Activated T-helper 1 cell treated with anti-CD3 and anti-CD28 coated beads, Interleukin-12 subunit alpha, Interleukin-12 subunit beta, Interleukin-2, Interleukin-4 antibody, amounts not matched to agents 30 ng/mL and 10 ng/mL and 1 ng/mL, durations not matched to agents 14 hours and 24 hours and 36 hours (primary cell): Measurements from ENCODE around the gene SH3D21. TPM values are rescaled to one million over a fixed set of nuclear protein-coding genes. Genes with fewer than 3 reads are reported as not detected.

Source experiments
- total RNA-seq: library from RNA; stranded (reverse); gene quantifications from 2 replicates; pipeline ENCODE4 v1.2.3, GENCODE V29; 2022

The SH3D21 gene
- total RNA-seq, 1 donor from 2014 or later: 8.3 TPM

Other genes starting within 250 kb of the SH3D21 start
- 0.16 and 0.27 TPM in 2 replicates for gene TEKT2, start 222.3 kb upstream of the SH3D21 start, total RNA-seq
- 32.6 and 33.6 TPM in 2 replicates for gene ADPRS, start 217.5 kb upstream of the SH3D21 start, total RNA-seq
- gene COL8A2, start 181.1 kb upstream of the SH3D21 start, total RNA-seq: 0.08 TPM in 1 of 2 replicates, not detected in the other
- gene TRAPPC3, start 156.9 kb upstream of the SH3D21 start, total RNA-seq: 74.2 and 74.4 TPM in 2 replicates
- 167 and 169 TPM in 2 replicates for gene MAP7D1, start 150.2 kb upstream of the SH3D21 start, total RNA-seq
- 147 and 154 TPM in 2 replicates for gene THRAP3, start 81.9 kb upstream of the SH3D21 start, total RNA-seq
- gene EVA1B, start 17.3 kb downstream of the SH3D21 start, total RNA-seq: 10.6 and 10.9 TPM in 2 replicates
- 46.5 and 48.7 TPM in 2 replicates for gene STK40, start 79.6 kb downstream of the SH3D21 start, total RNA-seq
- 57.5 and 63.8 TPM in 2 replicates for gene LSM10, start 91.5 kb downstream of the SH3D21 start, total RNA-seq
- gene OSCP1, start 144.1 kb downstream of the SH3D21 start, total RNA-seq: 0.39 and 0.96 TPM in 2 replicates
- 118 and 121 TPM in 2 replicates for gene MRPS15, start 158.0 kb downstream of the SH3D21 start, total RNA-seq
- 0.24 and 0.54 TPM in 2 replicates for gene CSF3R, start 176.5 kb downstream of the SH3D21 start, total RNA-seq